Measurements from ENCODE around the gene NECAB3.

Gene NECAB3

GRCh38 chr20:33674294-33675135 lies at the start of gene NECAB3:
TSS of gene NECAB3 (minus strand) at chr20:33674428. CDS start at chr20:33674352, 76 bp downstream.
- TF ChIP-seq CTCF (IDR thresholded peaks at IDR 0.05), result no peak

- TF ChIP-seq CTCF (IDR thresholded peaks at IDR 0.05), result no peak
Observed at GRCh38 chr20:33721391-33722140, 47.3 kb upstream of the NECAB3 start.

- TF ChIP-seq CTCF (IDR thresholded peaks at IDR 0.05), result no peak
Observed at GRCh38 chr20:33719989-33720709, 45.9 kb upstream of the NECAB3 start, which contains the start of gene PXMP4. TSS of gene PXMP4 (minus strand) at chr20:33720310. CDS start at chr20:33720207, 103 bp downstream.

GRCh38 chr20:33719277-33719988 lies 45.2 kb upstream of the NECAB3 start:
- no peak for TF ChIP-seq CTCF (IDR thresholded peaks at IDR 0.05)

GRCh38 chr20:33716498-33716897 lies 42.3 kb upstream of the NECAB3 start:
- no peak for TF ChIP-seq CTCF (IDR thresholded peaks at IDR 0.05)

- no peak for TF ChIP-seq CTCF (IDR thresholded peaks at IDR 0.05)
Observed at GRCh38 chr20:33713865-33714367, 39.7 kb upstream of the NECAB3 start.

- TF ChIP-seq CTCF (IDR thresholded peaks at IDR 0.05), result no peak
Observed at GRCh38 chr20:33711446-33711738, 37.2 kb upstream of the NECAB3 start.

Measured in LNCAP (cell line).